CD14-positive monocyte (primary cell): ENCODE measurements around the gene SLC35E1. TPM values are rescaled to one million over a fixed set of nuclear protein-coding genes. Genes with fewer than 3 reads are reported as not detected.

ENCODE experiments used
- DNase-seq, 3 donors: peaks; one replicate each; pipeline ENCODE4 v3.0.0-alpha.2; 2011 to 2022
- H2AFZ ChIP-seq: 2 replicates; pipeline ENCODE4 v1.6.0; 2012; ENCODE audit warnings: mild to moderate bottlenecking, low read depth, low read length, inconsistent platforms; ENCODE audit not compliant: insufficient read depth, poor library complexity, severe bottlenecking
- H3K27ac ChIP-seq, 2 donors: 1 replicate in 1 of 2; 2 replicates in 1 of 2; pipeline ENCODE4 v1.5.1; 2012 to 2013; ENCODE audit warnings: low read length in 2 of 2, control low read depth in 1 of 2, inconsistent platforms in 1 of 2, low read depth in 1 of 2, mild to moderate bottlenecking in 1 of 2
- H3K27me3 ChIP-seq, 2 donors: one replicate each; pipeline versions ENCODE4 v1.6.0 to v1.6.1; 2011 to 2013; ENCODE audit warnings: low read length in 2 of 2; ENCODE audit not compliant: control insufficient read depth in 2 of 2, insufficient read depth in 2 of 2
- H3K36me3 ChIP-seq, 2 donors: replicated peaks in 1 of 2; 1 replicate in 1 of 2; 2 replicates in 1 of 2; pipeline versions ENCODE4 v1.5.1 to v1.6.1; 2012 to 2013; ENCODE audit warnings: low read length in 2 of 2, control low read depth in 1 of 2, inconsistent platforms in 1 of 2, mild to moderate bottlenecking in 1 of 2; ENCODE audit not compliant: insufficient read depth in 2 of 2, control insufficient read depth in 1 of 2
- H3K4me1 ChIP-seq, 2 donors: 1 replicate in 1 of 2; 2 replicates in 1 of 2; pipeline versions ENCODE4 v1.5.1 to v1.6.1; 2012 to 2013; ENCODE audit warnings: low read length in 2 of 2, control low read depth in 1 of 2, inconsistent platforms in 1 of 2, mild to moderate bottlenecking in 1 of 2, moderate library complexity in 1 of 2; ENCODE audit not compliant: insufficient read depth in 2 of 2, control insufficient read depth in 1 of 2
- H3K4me2 ChIP-seq: replicated peaks from 2 replicates; pipeline ENCODE3; 2012; ENCODE audit warnings: low read length, moderate library complexity, mild to moderate bottlenecking; ENCODE audit not compliant: poor library complexity, severe bottlenecking; ENCODE audit errors: extremely low read depth
- H3K4me3 ChIP-seq, 3 experiments: fragments of 200-600 bp in 1 of 3; sonication (generic) in 1 of 3; replicated peaks in 1 of 3; 1 replicate in 2 of 3; 2 replicates in 1 of 3; pipeline ENCODE4 v1.5.1; 2011 to 2013; ENCODE audit warnings: low read length in 3 of 3, mild to moderate bottlenecking in 3 of 3, control low read depth in 2 of 3, low read depth in 2 of 3, inconsistent platforms in 1 of 3, moderate library complexity in 1 of 3
- H3K79me2 ChIP-seq: 2 replicates; pipeline ENCODE4 v1.6.0; 2012; ENCODE audit warnings: mild to moderate bottlenecking, control low read depth, inconsistent platforms, low read length, moderate library complexity; ENCODE audit not compliant: insufficient read depth
- H3K9ac ChIP-seq: 2 replicates; pipeline ENCODE4 v1.6.0; 2017; ENCODE audit warnings: low read length, mild to moderate bottlenecking; ENCODE audit not compliant: insufficient read depth, poor library complexity, severe bottlenecking
- H3K9me3 ChIP-seq, 2 donors: replicated peaks in 1 of 2; 1 replicate in 1 of 2; 2 replicates in 1 of 2; pipeline versions ENCODE4 v1.5.1 to v1.6.1; 2012 to 2013; ENCODE audit warnings: low read length in 2 of 2, control low read depth in 1 of 2; ENCODE audit not compliant: control insufficient read depth in 1 of 2, insufficient read depth in 1 of 2
- H4K20me1 ChIP-seq: 2 replicates; pipeline ENCODE4 v1.6.0; 2012; ENCODE audit warnings: mild to moderate bottlenecking, low read length, control low read depth, moderate library complexity; ENCODE audit not compliant: insufficient read depth
- H3K27ac Mint-ChIP-seq, 7 donors: one replicate each; pipeline ENCODE4 v1.8.0; 2020; ENCODE audit warnings: mild to moderate bottlenecking in 7 of 7, mixed read lengths in 7 of 7, moderate library complexity in 6 of 7, inconsistent platforms in 2 of 7
- H3K27me3 Mint-ChIP-seq, 3 donors: one replicate each; pipeline ENCODE4 v1.8.0; 2021 to 2022; ENCODE audit warnings: low read depth in 3 of 3, mild to moderate bottlenecking in 3 of 3, mixed read lengths in 3 of 3, moderate library complexity in 3 of 3, inconsistent platforms in 1 of 3
- H3K36me3 Mint-ChIP-seq, 2 donors: one replicate each; pipeline ENCODE4 v1.8.0; 2020; ENCODE audit warnings: mixed read lengths in 2 of 2, inconsistent platforms in 1 of 2, mild to moderate bottlenecking in 1 of 2
- H3K4me1 Mint-ChIP-seq: one replicate; pipeline ENCODE4 v1.8.0; 2020; ENCODE audit warnings: mild to moderate bottlenecking, mixed read lengths
- H3K4me3 Mint-ChIP-seq, 2 donors: one replicate each; pipeline ENCODE4 v1.8.0; 2020; ENCODE audit warnings: mild to moderate bottlenecking in 2 of 2, mixed read lengths in 2 of 2, moderate library complexity in 1 of 2
- H3K9me3 Mint-ChIP-seq, 7 donors: one replicate each; pipeline ENCODE4 v1.8.0; 2020 to 2022; ENCODE audit warnings: mixed read lengths in 7 of 7, mild to moderate bottlenecking in 6 of 7, moderate library complexity in 6 of 7, inconsistent platforms in 2 of 7
- whole genome bisulfite sequencing: methylation state at CpG from one replicate; pipeline ENCODE4 v1.1.5; 2013; ENCODE audit warnings: missing lambda C conversion rate; ENCODE audit not compliant: insufficient coverage; 5-methylcytosine and 5-hydroxymethylcytosine counted together
- intact Hi-C, 2 donors: fragments of 100-400 bp; cut with micrococcal nuclease; formaldehyde crosslinking; loops; one replicate each; pipeline versions ENCODE4 v1.15.0 to v1.15.1; 2023
- polyA plus RNA-seq, 3 donors: library from polyadenylated mRNA; depleted of rRNA in 1 of 3; unstranded in 2 of 3; stranded (reverse) in 1 of 3; fragments of 300-500 nt in 2 of 3; fragments of >200 nt in 1 of 3; fragmentation: Illumina TruSeq in 2 of 3; gene quantifications; 1 replicate in 2 of 3; 2 replicates in 1 of 3; pipeline ENCODE4 v1.2.3, GENCODE V29; 2012 to 2021
- TF ChIP-seq, protein P1 (sequence below): fragments of 200-600 bp; IDR thresholded peaks from one replicate; pipeline ENCODE4 v1.8.0; 2022; ENCODE audit warnings: antibody characterized with exemption, mild to moderate bottlenecking

Gene SLC35E1
- polyA plus RNA-seq, 3 donors = 12.1 to 28.8 (median 13.5) TPM

DNA sequence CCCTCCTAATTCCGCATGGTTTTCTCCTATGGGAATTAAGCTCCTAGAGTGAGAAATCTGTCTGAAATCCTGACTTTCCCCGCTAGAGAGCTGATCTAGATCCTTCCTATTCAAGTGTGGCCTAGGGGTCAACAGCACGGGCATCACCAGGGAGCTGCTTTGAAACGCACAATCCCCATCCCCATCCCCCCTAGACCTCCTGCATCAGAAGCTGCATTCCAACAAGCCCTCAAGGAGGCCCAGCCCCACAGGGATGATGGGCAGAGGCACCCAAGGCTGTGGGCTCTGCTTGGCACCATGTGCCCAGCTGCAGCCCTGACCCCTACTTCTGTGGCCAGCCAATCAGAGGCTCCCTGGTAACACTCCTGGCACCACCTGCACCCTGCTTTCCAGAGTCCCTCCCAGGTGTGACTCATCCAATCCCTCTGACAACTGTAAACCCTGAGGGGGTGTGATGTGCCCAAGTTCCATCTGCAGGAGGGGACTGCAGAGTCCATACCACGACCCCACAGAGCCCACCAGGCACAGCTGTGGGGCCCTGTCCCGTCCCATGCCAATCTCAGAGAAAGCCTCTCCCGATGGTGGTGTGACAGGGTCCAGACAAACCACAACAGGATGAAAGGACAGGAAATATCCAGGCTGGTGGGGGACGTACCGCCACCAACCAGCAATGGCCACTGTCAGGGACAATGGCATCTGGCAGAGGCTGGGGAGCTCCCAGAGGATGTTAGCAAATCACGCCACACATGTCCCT is 19.8 kb upstream of the SLC35E1 start:
- intact Hi-C loops = no loop called here
- H3K4me2 ChIP-seq = no peak overlapping the region
- Mint-ChIP-seq H3K4me1 (peaks cover 71% of the 10 kb centered on the region), H3K9me3 (no peaks in the 10 kb centered on the region), H3K27me3 (peaks cover 0 to 5% (median 0%) of the 10 kb centered on the region in 3 donors), H3K4me3 (no peak overlapping the region), H3K27ac (peak overlapping the region in 3 of 7 donors; percentile 26 to 62 (median 60)), H3K36me3 (peaks cover 6 to 17% of the 10 kb centered on the region in 2 donors)
- H2AFZ ChIP-seq = no peak overlapping the region
- H3K27ac ChIP-seq = no peak overlapping the region
- no peaks in the 10 kb centered on the region for H3K9me3 ChIP-seq
- no peak overlapping the region for H3K9ac ChIP-seq
- H3K79me2 ChIP-seq = peaks cover 92% of the 10 kb centered on the region
- no peaks in the 10 kb centered on the region for H3K36me3 ChIP-seq
- H4K20me1 ChIP-seq = peaks cover 95% of the 10 kb centered on the region
- no peak for DNase-seq
- 74% methylated on average over 9 of the region's 10 CpGs for WGBS
- H3K4me1 ChIP-seq = peaks cover 45 to 60% of the 10 kb centered on the region in 2 donors
- no peaks in the 10 kb centered on the region for H3K27me3 ChIP-seq
- H3K4me3 ChIP-seq = no peak overlapping the region
- TF ChIP-seq, protein P1, sequence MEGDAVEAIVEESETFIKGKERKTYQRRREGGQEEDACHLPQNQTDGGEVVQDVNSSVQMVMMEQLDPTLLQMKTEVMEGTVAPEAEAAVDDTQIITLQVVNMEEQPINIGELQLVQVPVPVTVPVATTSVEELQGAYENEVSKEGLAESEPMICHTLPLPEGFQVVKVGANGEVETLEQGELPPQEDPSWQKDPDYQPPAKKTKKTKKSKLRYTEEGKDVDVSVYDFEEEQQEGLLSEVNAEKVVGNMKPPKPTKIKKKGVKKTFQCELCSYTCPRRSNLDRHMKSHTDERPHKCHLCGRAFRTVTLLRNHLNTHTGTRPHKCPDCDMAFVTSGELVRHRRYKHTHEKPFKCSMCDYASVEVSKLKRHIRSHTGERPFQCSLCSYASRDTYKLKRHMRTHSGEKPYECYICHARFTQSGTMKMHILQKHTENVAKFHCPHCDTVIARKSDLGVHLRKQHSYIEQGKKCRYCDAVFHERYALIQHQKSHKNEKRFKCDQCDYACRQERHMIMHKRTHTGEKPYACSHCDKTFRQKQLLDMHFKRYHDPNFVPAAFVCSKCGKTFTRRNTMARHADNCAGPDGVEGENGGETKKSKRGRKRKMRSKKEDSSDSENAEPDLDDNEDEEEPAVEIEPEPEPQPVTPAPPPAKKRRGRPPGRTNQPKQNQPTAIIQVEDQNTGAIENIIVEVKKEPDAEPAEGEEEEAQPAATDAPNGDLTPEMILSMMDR = no peak

DNA sequence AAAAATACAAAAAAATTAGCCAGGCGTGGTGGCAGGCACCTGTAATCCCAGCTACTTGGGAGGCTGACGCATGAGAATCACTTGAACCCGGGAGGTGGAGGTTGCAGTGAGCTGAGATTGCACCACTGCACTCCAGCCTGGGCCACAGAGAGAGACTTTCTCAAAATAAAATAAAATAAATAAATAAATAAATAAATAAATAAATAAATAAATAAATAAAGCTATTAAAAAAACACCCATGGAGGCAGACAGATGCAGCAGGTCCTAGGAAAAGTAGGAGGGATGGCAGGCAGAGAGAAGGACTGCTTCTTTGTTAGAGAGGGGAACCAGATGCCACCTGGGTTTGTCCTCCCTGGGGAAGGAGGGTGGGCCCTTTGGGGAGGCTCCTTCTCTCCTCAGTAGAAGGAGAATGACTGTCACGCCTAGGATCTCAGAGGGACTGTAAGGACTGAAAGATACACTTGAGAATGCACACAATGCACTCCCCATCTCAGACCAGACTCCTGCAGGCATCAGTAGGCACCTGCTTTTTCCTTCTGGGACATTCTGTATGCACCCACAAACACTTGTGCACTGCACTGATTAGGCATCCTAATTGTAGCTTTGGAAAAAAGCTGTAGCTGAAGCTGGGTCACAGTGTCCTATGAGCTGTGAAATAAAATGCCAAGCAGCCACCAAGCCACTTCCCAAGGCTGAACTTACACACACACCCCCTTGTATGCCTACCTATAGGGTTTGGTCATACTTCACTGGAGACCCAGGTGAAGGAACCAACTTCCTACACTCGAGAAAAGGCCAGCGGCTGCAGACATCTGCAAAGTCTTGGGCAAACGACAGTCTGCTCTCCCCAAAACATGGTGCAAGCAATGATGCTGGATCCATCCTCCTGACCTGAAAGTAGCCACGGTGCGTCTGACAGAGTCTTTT is 18.9 kb upstream of the SLC35E1 start:
- H3K9ac ChIP-seq = no peak overlapping the region
- H3K36me3 ChIP-seq = no peaks in the 10 kb centered on the region
- H3K4me2 ChIP-seq = no peak overlapping the region
- TF ChIP-seq, protein P1 = no peak
- Mint-ChIP-seq H3K27me3 (peaks cover 0 to 5% (median 0%) of the 10 kb centered on the region in 3 donors), H3K4me3 (no peak overlapping the region), H3K4me1 (peaks cover 77% of the 10 kb centered on the region), H3K27ac (peak overlapping the region in 1 of 7 donors; percentile 62), H3K36me3 (peaks cover 6 to 17% of the 10 kb centered on the region in 2 donors), H3K9me3 (no peaks in the 10 kb centered on the region)
- no peak overlapping the region for H3K4me3 ChIP-seq
- H2AFZ ChIP-seq = no peak overlapping the region
- H3K9me3 ChIP-seq = no peaks in the 10 kb centered on the region
- H4K20me1 ChIP-seq = peaks cover 87% of the 10 kb centered on the region
- DNase-seq = no peak
- 93% methylated on average over 5 of the region's 9 CpGs for WGBS
- H3K4me1 ChIP-seq = peaks cover 53 to 68% of the 10 kb centered on the region in 2 donors
- H3K79me2 ChIP-seq = peaks cover 92% of the 10 kb centered on the region
- H3K27me3 ChIP-seq = no peaks in the 10 kb centered on the region
- no peak overlapping the region for H3K27ac ChIP-seq
- intact Hi-C loops = no loop called here
